GM10248 (cell line): Measurements from ENCODE around the gene PATJ.

Source experiments
- CTCF ChIA-PET: fragments of 300-600 bp; sonication (Branson Sonifier 250); formaldehyde crosslinking; extraction: SDS; loops from one replicate; lab custom pipeline; 2021; ENCODE audit warnings: antibody characterized with exemption; lab: Yijun Ruan, JAX
- POLR2A ChIA-PET: fragments of 350-650 bp; sonication (Branson Sonifier 250); formaldehyde crosslinking; extraction: SDS; loops from one replicate; lab custom pipeline; 2020; ENCODE audit warnings: antibody characterized with exemption; lab: Yijun Ruan, JAX
- DNase-seq: peaks from one replicate; pipeline ENCODE4 v3.0.0; 2012; ENCODE audit errors: extremely low spot score
- TF ChIP-seq, protein P1 (sequence below): IDR thresholded peaks from 2 replicates; pipeline ENCODE4 v1.5.1; 2012; ENCODE audit warnings: mild to moderate bottlenecking, low read depth; ENCODE audit errors: extremely low read depth, missing control alignments, control extremely low read depth

The PATJ gene

DNA sequence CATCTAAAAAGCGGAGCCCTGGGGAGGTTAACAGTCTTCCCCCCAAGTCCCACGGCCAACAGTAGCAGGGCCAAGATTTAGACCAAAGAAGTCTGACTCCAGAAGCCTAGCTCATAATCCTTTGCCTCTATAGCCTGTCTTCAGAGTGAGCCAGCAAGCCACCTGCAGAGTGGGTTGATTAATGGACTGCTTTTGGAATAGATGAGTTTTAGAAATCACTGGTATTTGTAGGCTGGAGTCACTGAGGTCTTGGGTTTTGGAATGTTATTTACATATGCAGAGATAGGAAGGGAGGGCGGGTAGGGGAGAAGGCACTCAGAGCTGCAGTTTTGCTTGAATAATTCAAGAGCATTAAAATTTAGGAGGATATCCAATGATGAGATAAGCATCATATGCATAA, 361.6 kb downstream of the PATJ start:
- TF ChIP-seq, protein P1, sequence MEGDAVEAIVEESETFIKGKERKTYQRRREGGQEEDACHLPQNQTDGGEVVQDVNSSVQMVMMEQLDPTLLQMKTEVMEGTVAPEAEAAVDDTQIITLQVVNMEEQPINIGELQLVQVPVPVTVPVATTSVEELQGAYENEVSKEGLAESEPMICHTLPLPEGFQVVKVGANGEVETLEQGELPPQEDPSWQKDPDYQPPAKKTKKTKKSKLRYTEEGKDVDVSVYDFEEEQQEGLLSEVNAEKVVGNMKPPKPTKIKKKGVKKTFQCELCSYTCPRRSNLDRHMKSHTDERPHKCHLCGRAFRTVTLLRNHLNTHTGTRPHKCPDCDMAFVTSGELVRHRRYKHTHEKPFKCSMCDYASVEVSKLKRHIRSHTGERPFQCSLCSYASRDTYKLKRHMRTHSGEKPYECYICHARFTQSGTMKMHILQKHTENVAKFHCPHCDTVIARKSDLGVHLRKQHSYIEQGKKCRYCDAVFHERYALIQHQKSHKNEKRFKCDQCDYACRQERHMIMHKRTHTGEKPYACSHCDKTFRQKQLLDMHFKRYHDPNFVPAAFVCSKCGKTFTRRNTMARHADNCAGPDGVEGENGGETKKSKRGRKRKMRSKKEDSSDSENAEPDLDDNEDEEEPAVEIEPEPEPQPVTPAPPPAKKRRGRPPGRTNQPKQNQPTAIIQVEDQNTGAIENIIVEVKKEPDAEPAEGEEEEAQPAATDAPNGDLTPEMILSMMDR: no peak
- POLR2A ChIA-PET: no interaction called here
- CTCF ChIA-PET: interaction anchor here (1.3 kb wide), 1 partner anchor 11 kb away, joined by 3 read pairs; no protein-coding TSS in a partner anchor
- DNase-seq: no peak

DNA sequence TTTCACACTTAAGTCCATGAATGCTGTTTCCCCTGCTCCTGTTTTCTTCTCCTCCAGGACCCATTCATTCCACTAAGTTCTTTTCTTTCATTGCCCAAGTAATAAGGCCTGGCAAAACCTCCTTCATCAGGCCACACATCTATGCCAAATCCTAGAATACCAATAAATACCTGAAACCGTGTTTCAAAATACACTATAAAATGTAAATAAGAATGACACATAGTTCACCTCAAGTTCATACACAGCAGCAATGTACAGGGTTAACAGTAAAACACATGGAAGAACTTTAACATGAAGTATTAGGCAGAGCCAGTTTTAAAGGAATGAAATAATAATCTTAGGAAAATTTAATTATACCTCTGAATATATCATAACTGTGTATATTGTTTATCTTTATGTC, 365.6 kb downstream of the PATJ start:
- no peak for DNase-seq
- TF ChIP-seq, protein P1: no peak
- CTCF ChIA-PET: interaction anchor here (0.6 to 0.9 kb wide), 2 partner anchors 25 to 37 kb away, joined by 3 to 4 read pairs; no protein-coding TSS in a partner anchor
- POLR2A ChIA-PET: no interaction called here

DNA sequence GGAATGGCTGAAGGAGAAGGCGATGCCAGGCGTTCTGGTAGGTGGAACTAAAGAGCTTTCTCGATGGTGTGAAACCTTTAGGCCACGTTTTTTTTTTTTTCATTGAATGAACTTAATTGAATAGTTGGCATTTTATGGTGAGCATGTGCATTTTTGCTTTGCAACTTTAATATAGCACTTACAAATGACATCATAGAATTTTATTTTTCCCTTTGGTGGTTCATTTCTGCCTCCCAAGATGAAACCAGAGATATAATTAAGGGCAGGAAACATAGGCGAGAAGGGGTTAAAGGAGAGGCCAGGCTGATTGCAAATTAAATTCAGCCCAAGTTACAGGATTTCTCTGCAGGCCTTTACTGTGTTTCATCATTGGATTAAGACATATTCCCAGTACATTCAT, 366.8 kb downstream of the PATJ start:
- CTCF ChIA-PET: interaction anchor here (1.3 kb wide), 1 partner anchor 22 kb away, joined by 3 read pairs; no protein-coding TSS in a partner anchor
- DNase-seq: no peak
- TF ChIP-seq, protein P1: no peak
- POLR2A ChIA-PET: no interaction called here

DNA sequence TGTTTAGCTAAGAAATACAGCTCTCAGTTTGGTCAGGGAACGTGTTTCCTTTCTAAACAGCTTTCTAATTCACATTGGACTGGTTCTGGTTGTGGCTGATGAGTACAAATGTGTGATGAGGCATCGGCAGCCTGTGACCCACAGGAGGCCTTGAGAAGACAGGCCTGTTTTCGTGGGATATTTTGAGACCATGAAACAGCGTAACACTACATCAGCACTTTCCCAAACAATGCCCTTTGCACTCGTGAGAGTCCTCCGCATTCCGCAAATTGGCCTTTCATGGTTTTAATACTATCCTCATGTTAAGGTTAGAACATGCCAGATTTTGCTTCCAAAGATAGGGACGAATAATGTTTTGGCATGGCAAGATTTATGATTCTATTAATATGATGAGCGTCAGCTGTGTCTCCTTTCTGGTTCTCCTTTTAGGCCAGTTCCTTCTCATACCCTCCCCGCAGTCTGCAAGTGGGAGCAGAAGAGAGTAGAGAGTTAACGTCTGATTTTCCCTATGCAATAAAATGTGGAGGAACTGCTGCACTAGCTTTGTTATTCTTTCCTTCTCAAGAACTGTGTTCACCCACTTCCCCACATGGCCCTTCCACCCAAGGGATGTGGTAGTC, 368.0 kb downstream of the PATJ start:
- ChIA-PET POLR2A (no interaction called here), CTCF (interaction anchor here (1.3 kb wide), 1 partner anchor 21 kb away, joined by 3 read pairs; no protein-coding TSS in a partner anchor)
- TF ChIP-seq, protein P1: no peak
- DNase-seq: no peak

DNA sequence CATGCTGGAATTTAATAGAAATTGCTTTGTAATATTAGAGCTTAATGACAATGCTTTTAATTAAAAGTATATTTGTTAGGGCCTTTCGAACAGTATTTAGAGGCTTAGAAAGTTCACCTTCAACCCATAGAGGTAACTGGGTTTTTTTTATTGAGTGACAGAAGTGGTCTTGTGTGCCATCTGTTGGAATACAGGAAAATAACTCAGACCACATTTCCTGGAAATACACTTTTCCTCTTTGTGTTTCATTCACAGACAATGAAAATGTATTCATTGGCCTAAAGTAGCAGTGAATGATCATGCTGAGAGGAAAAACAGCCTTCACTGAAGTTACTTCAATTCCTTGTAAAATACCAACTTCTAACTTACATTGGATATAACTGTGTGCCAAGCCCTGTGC, 368.8 kb downstream of the PATJ start:
- TF ChIP-seq, protein P1: no peak
- DNase-seq: no peak
- POLR2A ChIA-PET: no interaction called here
- CTCF ChIA-PET: interaction anchor here (0.7 kb wide), 1 partner anchor 20 kb away, joined by 4 read pairs; no protein-coding TSS in a partner anchor

DNA sequence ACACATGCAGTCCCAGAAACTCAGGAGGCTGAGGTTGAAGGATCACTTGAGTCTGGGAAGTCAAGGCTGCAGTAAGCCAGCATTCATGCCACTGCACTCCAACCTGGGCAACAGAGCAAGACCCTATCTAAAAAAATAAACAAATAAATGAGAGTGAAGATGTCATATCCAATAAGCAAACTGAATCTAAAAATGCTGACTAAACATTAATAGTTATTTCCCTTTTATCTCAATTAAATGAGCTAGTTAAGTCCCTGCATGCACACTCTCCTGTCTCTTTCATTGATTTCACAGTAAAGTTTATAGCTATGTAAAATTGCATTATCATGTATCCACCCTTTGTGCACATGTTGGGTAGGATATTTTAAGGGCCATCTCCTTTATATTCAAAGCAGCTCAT, 371.2 kb downstream of the PATJ start:
- CTCF ChIA-PET: interaction anchor here (0.9 to 1.5 kb wide), 5 partner anchors 11 to 61 kb away, joined by 3 to 4 read pairs (median 4); no protein-coding TSS in a partner anchor
- TF ChIP-seq, protein P1: no peak
- POLR2A ChIA-PET: no interaction called here
- DNase-seq: no peak
